Measurements from ENCODE around the gene RARB.

DNA sequence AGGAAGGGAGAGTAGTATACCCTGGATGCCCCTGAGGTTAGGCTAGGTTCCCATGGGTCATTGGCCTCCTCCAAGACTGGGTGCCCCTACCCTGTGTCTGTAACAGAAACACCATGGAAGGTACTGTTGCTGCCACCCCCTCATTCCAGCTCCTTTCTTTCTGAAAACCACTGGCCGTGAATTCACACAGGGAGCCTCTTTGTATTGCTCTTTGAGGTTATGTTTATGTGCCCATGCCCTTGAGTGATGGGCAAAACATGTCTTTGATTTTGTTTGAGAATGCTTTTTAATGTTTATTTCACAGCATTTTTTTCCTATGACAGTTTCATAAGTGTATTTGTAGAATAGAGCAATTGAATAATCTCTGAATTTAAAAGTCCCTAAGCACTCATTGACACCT lies 79.7 kb downstream of the RARB start:
- TF ChIP-seq, protein P1, sequence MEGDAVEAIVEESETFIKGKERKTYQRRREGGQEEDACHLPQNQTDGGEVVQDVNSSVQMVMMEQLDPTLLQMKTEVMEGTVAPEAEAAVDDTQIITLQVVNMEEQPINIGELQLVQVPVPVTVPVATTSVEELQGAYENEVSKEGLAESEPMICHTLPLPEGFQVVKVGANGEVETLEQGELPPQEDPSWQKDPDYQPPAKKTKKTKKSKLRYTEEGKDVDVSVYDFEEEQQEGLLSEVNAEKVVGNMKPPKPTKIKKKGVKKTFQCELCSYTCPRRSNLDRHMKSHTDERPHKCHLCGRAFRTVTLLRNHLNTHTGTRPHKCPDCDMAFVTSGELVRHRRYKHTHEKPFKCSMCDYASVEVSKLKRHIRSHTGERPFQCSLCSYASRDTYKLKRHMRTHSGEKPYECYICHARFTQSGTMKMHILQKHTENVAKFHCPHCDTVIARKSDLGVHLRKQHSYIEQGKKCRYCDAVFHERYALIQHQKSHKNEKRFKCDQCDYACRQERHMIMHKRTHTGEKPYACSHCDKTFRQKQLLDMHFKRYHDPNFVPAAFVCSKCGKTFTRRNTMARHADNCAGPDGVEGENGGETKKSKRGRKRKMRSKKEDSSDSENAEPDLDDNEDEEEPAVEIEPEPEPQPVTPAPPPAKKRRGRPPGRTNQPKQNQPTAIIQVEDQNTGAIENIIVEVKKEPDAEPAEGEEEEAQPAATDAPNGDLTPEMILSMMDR (IDR thresholded peaks at IDR 0.05; ENCODE audit: insufficient read depth, low read length), result no peak
- TF ChIP-seq POLR2AphosphoS5 (IDR thresholded peaks at IDR 0.05; ENCODE audit: low read depth) (no peak), GABPA (IDR thresholded peaks at IDR 0.05; ENCODE audit: low read depth) (no peak), SPI1 (IDR thresholded peaks at IDR 0.05; ENCODE audit: borderline replicate concordance, low read depth) (no peak)
- TF ChIP-seq, protein P2, sequence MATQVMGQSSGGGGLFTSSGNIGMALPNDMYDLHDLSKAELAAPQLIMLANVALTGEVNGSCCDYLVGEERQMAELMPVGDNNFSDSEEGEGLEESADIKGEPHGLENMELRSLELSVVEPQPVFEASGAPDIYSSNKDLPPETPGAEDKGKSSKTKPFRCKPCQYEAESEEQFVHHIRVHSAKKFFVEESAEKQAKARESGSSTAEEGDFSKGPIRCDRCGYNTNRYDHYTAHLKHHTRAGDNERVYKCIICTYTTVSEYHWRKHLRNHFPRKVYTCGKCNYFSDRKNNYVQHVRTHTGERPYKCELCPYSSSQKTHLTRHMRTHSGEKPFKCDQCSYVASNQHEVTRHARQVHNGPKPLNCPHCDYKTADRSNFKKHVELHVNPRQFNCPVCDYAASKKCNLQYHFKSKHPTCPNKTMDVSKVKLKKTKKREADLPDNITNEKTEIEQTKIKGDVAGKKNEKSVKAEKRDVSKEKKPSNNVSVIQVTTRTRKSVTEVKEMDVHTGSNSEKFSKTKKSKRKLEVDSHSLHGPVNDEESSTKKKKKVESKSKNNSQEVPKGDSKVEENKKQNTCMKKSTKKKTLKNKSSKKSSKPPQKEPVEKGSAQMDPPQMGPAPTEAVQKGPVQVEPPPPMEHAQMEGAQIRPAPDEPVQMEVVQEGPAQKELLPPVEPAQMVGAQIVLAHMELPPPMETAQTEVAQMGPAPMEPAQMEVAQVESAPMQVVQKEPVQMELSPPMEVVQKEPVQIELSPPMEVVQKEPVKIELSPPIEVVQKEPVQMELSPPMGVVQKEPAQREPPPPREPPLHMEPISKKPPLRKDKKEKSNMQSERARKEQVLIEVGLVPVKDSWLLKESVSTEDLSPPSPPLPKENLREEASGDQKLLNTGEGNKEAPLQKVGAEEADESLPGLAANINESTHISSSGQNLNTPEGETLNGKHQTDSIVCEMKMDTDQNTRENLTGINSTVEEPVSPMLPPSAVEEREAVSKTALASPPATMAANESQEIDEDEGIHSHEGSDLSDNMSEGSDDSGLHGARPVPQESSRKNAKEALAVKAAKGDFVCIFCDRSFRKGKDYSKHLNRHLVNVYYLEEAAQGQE (IDR thresholded peaks at IDR 0.05; ENCODE audit: insufficient replicate concordance, low read depth), result no peak
